ENCODE measurements around the gene GLI1. TPM values are rescaled to one million over a fixed set of nuclear protein-coding genes. Genes with fewer than 3 reads are reported as not detected.
"Not testable (repeated sequence)": the region's sequence is repeated elsewhere in the genome, so short reads cannot be mapped to it uniquely, and the experiment has no call there.

Gene GLI1
- total RNA-seq, 1 experiment from 2014 or later, result 6.4 TPM

DNA sequence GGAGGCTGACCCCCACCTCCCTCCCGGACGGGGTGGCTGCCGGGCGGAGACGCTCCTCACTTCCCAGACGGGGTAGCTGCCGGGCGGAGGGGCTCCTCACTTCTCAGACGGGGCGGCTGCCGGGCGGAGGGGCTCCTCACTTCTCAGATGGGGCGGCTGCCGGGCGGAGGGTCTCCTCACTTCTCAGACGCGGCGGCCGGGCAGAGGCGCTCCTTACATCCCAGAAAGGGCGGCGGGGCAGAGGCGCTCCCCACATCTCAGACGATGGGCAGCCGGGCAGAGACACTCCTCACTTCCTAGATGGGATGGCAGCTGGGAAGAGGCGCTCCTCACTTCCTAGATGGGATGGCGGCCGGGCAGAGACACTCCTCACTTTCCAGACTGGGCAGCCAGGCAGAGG, 48.2 kb downstream of the GLI1 start:
- ATAC-seq; CTCF ChIA-PET; H3K9me2 ChIP-seq (ENCODE audit: insufficient read depth); BruUV-seq (replicated peaks); H3K4me3 ChIP-seq (replicated peaks in 1 of 2; ENCODE audit: low read depth in 1 of 2, low read length in 2 of 2); H4K20me1 ChIP-seq (ENCODE audit: insufficient read depth); POLR2A ChIA-PET; H3K4me1 ChIP-seq (ENCODE audit: control insufficient read depth in 1 of 2, insufficient read depth in 2 of 2, low read length in 2 of 2); H3K79me2 ChIP-seq (ENCODE audit: insufficient read depth, low read length); H3K9me3 ChIP-seq (ENCODE audit: control insufficient read depth in 1 of 2, insufficient read depth in 1 of 2, low read depth in 1 of 2, low read length in 2 of 2); H3K27me3 ChIP-seq (ENCODE audit: insufficient read depth, low read length); H2AFZ ChIP-seq (ENCODE audit: low read depth, low read length, poor library complexity, severe bottlenecking); H3K9ac ChIP-seq (ENCODE audit: low read length); DNase-seq (ENCODE audit: low read depth, low spot score); H3K4me2 ChIP-seq (ENCODE audit: low read length); intact Hi-C loops (cut with micrococcal nuclease); H3K27ac ChIP-seq (ENCODE audit: low read depth, low read length); RAD21 ChIA-PET (ENCODE audit: low non-redundant PET in 1 of 2, low total read pairs in 2 of 2, uncharacterized antibody in 2 of 2, unreplicated experiment in 2 of 2): not testable (repeated sequence)
- H3K36me3 ChIP-seq (ENCODE audit: control insufficient read depth in 1 of 2, insufficient read depth in 2 of 2, low read length in 2 of 2), result peaks cover 28 to 48% of the 10 kb centered on the region in 2 experiments; a peak in 3 of 4 replicates

- peaks cover 7% of the 10 kb centered on the region; the same call in 1 of the 2 replicates for H3K79me2 ChIP-seq (ENCODE audit: insufficient read depth, low read length)
- ChIA-PET POLR2A (interaction anchor here (2.1 kb wide), 1 partner anchor 9 kb away, joined by 7 read pairs; the partner anchor contains the start of gene DDIT3), CTCF (no interaction called here), RAD21 (ENCODE audit: low non-redundant PET in 1 of 2, low total read pairs in 2 of 2, uncharacterized antibody in 2 of 2, unreplicated experiment in 2 of 2) (no interaction called here)
- H2AFZ ChIP-seq (ENCODE audit: low read depth, low read length, poor library complexity, severe bottlenecking), result no peak overlapping the region
- no peaks in the 10 kb centered on the region for H4K20me1 ChIP-seq (ENCODE audit: insufficient read depth)
- no peak overlapping the region for H3K27ac ChIP-seq (ENCODE audit: low read depth, low read length)
- intact Hi-C loops (cut with micrococcal nuclease), result no loop called here
- no peaks in the 10 kb centered on the region for H3K27me3 ChIP-seq (ENCODE audit: insufficient read depth, low read length)
- DNase-seq (ENCODE audit: low read depth, low spot score) (no peak), ATAC-seq (no peak)
- peaks cover 36 to 45% of the 10 kb centered on the region in 2 experiments; a peak in 3 of 4 replicates for H3K36me3 ChIP-seq (ENCODE audit: control insufficient read depth in 1 of 2, insufficient read depth in 2 of 2, low read length in 2 of 2)
- H3K4me3 ChIP-seq (replicated peaks in 1 of 2; ENCODE audit: low read depth in 1 of 2, low read length in 2 of 2), result no peak overlapping the region
- no peak overlapping the region for H3K4me2 ChIP-seq (ENCODE audit: low read length)
- no peaks in the 10 kb centered on the region for H3K4me1 ChIP-seq (ENCODE audit: control insufficient read depth in 1 of 2, insufficient read depth in 2 of 2, low read length in 2 of 2)
- no peak overlapping the region for H3K9ac ChIP-seq (ENCODE audit: low read length)
- H3K9me2 ChIP-seq (ENCODE audit: insufficient read depth), result no peaks in the 10 kb centered on the region
- BruUV-seq (replicated peaks), result no TSS peak
- H3K9me3 ChIP-seq (ENCODE audit: control insufficient read depth in 1 of 2, insufficient read depth in 1 of 2, low read depth in 1 of 2, low read length in 2 of 2), result no peaks in the 10 kb centered on the region
- no peak for TF ChIP-seq CBX3 (IDR thresholded peaks at IDR 0.05; ENCODE audit: low read depth)
- no peak for TF ChIP-seq JUND (IDR thresholded peaks at IDR 0.05)
- TF ChIP-seq TCF7L2 (IDR thresholded peaks at IDR 0.05; ENCODE audit: borderline replicate concordance, extremely low read depth, insufficient read depth, insufficient read length), result no peak
- no peak for TF ChIP-seq YY1 (IDR thresholded peaks at IDR 0.05; ENCODE audit: extremely low read depth, insufficient replicate concordance, low read depth, low read length)
- TF ChIP-seq, protein P1, sequence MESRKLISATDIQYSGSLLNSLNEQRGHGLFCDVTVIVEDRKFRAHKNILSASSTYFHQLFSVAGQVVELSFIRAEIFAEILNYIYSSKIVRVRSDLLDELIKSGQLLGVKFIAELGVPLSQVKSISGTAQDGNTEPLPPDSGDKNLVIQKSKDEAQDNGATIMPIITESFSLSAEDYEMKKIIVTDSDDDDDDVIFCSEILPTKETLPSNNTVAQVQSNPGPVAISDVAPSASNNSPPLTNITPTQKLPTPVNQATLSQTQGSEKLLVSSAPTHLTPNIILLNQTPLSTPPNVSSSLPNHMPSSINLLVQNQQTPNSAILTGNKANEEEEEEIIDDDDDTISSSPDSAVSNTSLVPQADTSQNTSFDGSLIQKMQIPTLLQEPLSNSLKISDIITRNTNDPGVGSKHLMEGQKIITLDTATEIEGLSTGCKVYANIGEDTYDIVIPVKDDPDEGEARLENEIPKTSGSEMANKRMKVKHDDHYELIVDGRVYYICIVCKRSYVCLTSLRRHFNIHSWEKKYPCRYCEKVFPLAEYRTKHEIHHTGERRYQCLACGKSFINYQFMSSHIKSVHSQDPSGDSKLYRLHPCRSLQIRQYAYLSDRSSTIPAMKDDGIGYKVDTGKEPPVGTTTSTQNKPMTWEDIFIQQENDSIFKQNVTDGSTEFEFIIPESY (IDR thresholded peaks at IDR 0.05; ENCODE audit: extremely low read depth, insufficient replicate concordance, low read length), result no peak
- no peak for TF ChIP-seq EGR1 (IDR thresholded peaks at IDR 0.05; ENCODE audit: low read depth)
- TF ChIP-seq, protein P2, sequence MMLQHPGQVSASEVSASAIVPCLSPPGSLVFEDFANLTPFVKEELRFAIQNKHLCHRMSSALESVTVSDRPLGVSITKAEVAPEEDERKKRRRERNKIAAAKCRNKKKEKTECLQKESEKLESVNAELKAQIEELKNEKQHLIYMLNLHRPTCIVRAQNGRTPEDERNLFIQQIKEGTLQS (IDR thresholded peaks at IDR 0.05), result no peak
- no peak for TF ChIP-seq MAX (IDR thresholded peaks at IDR 0.05)
- no peak for TF ChIP-seq FOSL1 (IDR thresholded peaks at IDR 0.05; ENCODE audit: low read depth)
- no peak for TF ChIP-seq REST (IDR thresholded peaks at IDR 0.05; ENCODE audit: low read depth)
- TF ChIP-seq SRF (IDR thresholded peaks at IDR 0.05; ENCODE audit: low read depth), result no peak
- TF ChIP-seq, protein P3, sequence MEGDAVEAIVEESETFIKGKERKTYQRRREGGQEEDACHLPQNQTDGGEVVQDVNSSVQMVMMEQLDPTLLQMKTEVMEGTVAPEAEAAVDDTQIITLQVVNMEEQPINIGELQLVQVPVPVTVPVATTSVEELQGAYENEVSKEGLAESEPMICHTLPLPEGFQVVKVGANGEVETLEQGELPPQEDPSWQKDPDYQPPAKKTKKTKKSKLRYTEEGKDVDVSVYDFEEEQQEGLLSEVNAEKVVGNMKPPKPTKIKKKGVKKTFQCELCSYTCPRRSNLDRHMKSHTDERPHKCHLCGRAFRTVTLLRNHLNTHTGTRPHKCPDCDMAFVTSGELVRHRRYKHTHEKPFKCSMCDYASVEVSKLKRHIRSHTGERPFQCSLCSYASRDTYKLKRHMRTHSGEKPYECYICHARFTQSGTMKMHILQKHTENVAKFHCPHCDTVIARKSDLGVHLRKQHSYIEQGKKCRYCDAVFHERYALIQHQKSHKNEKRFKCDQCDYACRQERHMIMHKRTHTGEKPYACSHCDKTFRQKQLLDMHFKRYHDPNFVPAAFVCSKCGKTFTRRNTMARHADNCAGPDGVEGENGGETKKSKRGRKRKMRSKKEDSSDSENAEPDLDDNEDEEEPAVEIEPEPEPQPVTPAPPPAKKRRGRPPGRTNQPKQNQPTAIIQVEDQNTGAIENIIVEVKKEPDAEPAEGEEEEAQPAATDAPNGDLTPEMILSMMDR (IDR thresholded peaks at IDR 0.05 in 2 of 3, conservative IDR thresholded peaks at IDR 0.05 in 1 of 3; ENCODE audit: borderline replicate concordance in 1 of 3, insufficient read depth in 1 of 3, low read depth in 2 of 3, low read length in 2 of 3), result no peak
Measured at GRCh38 chr12:57511161-57511560, 51.6 kb downstream of the GLI1 start.

Measured in HCT116 (cell line).